ENCODE measurements around the gene AHRR. TPM values are rescaled to one million over a fixed set of nuclear protein-coding genes. Genes with fewer than 3 reads are reported as not detected.

The AHRR gene
- total and polyA plus RNA-seq, 9 donors, result 1.4 to 6.9 (median 2.8) TPM

GRCh38 chr5:429453-430188, 108.1 kb downstream of the AHRR start:
- DNase-seq, result peak; percentile 82
- WGBS (ENCODE audit: insufficient coverage), result 33% methylated on average over 34 of the region's 35 CpGs
- Histone ChIP-seq H3K36me3 (ENCODE audit: control insufficient read depth, insufficient read depth, low read length) (no peaks in the 10 kb centered on the region), H3K27me3 (ENCODE audit: control insufficient read depth, insufficient read depth, low read length) (peaks cover 3% of the 10 kb centered on the region), H3K4me3 (ENCODE audit: low read length) (no peak overlapping the region), H3K9me3 (replicated peaks; ENCODE audit: control insufficient read depth, low read depth, low read length) (no peaks in the 10 kb centered on the region), H3K27ac (ENCODE audit: low read length) (no peak overlapping the region), H3K4me1 (ENCODE audit: control insufficient read depth, insufficient read depth, low read length) (peaks cover 17% of the 10 kb centered on the region)

GRCh38 chr5:430214-430925, 108.9 kb downstream of the AHRR start:
- Histone ChIP-seq H3K27me3 (ENCODE audit: control insufficient read depth, insufficient read depth, low read length) (peaks cover 3% of the 10 kb centered on the region), H3K4me3 (ENCODE audit: low read length) (no peak overlapping the region), H3K9me3 (replicated peaks; ENCODE audit: control insufficient read depth, low read depth, low read length) (no peaks in the 10 kb centered on the region), H3K36me3 (ENCODE audit: control insufficient read depth, insufficient read depth, low read length) (no peaks in the 10 kb centered on the region), H3K4me1 (ENCODE audit: control insufficient read depth, insufficient read depth, low read length) (peaks cover 17% of the 10 kb centered on the region), H3K27ac (ENCODE audit: low read length) (no peak overlapping the region)
- 78% methylated on average over 24 of the region's 25 CpGs for WGBS (ENCODE audit: insufficient coverage)
- DNase-seq, result no peak

DNA sequence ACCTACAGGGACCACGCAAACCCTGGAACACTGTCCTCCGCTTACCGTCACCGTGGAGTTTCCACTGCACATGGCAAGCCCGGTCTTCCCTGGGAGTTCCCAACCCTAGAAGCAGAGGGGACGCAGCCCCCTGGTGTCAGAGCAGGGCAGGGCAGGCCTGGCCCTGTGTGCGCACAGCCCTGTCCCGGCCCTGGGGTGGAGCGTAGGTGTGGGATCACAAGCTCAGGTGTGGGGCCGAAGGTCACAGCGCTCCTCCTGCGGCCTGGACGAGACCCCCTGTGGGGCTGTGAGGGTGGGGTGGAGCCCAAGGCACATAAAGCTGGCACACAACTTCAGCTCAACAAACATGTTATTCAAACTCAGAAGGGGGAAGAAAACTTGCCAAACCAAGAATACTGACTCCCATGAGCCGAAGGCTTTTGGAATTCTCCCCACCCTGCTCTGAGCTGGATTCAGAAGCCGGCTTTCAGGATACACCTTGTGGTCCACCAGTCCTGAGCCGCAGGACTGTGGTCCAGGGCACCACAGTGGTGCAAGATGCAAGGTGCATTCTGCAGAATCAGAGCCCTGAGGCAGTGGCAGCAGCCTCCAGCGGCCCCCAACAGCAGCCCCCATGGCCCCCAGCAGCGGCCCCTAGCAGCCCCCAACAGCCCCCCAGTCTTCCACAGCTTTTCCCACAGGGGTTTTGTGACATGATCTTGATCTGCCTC, 109.6 kb downstream of the AHRR start:
- 52% methylated on average over 9 of the region's 18 CpGs for WGBS (ENCODE audit: insufficient coverage)
- H3K4me1 ChIP-seq (ENCODE audit: control insufficient read depth, insufficient read depth, low read length), result peaks cover 17% of the 10 kb centered on the region
- H3K36me3 ChIP-seq (ENCODE audit: control insufficient read depth, insufficient read depth, low read length), result no peaks in the 10 kb centered on the region
- no peaks in the 10 kb centered on the region for H3K9me3 ChIP-seq (replicated peaks; ENCODE audit: control insufficient read depth, low read depth, low read length)
- H3K27me3 ChIP-seq (ENCODE audit: control insufficient read depth, insufficient read depth, low read length), result peaks cover 3% of the 10 kb centered on the region
- no peak overlapping the region for H3K27ac ChIP-seq (ENCODE audit: low read length)
- DNase-seq, result peak; percentile 75
- H3K4me3 ChIP-seq (ENCODE audit: low read length), result no peak overlapping the region

- Histone ChIP-seq H3K27me3 (ENCODE audit: control insufficient read depth, insufficient read depth, low read length) (peaks cover 3% of the 10 kb centered on the region), H3K36me3 (ENCODE audit: control insufficient read depth, insufficient read depth, low read length) (no peaks in the 10 kb centered on the region), H3K9me3 (replicated peaks; ENCODE audit: control insufficient read depth, low read depth, low read length) (no peaks in the 10 kb centered on the region), H3K4me3 (ENCODE audit: low read length) (no peak overlapping the region), H3K4me1 (ENCODE audit: control insufficient read depth, insufficient read depth, low read length) (peaks cover 17% of the 10 kb centered on the region), H3K27ac (ENCODE audit: low read length) (no peak overlapping the region)
- no peak for DNase-seq
- 93% methylated on average over 2 of the region's 4 CpGs for WGBS (ENCODE audit: insufficient coverage)
These were observed 110.2 kb downstream of the AHRR start for GRCh38 chr5:431711-432050.

GRCh38 chr5:432201-432927, 110.8 kb downstream of the AHRR start:
- Histone ChIP-seq H3K9me3 (replicated peaks; ENCODE audit: control insufficient read depth, low read depth, low read length) (no peaks in the 10 kb centered on the region), H3K36me3 (ENCODE audit: control insufficient read depth, insufficient read depth, low read length) (no peaks in the 10 kb centered on the region), H3K27me3 (ENCODE audit: control insufficient read depth, insufficient read depth, low read length) (peaks cover 3% of the 10 kb centered on the region), H3K4me1 (ENCODE audit: control insufficient read depth, insufficient read depth, low read length) (peaks cover 20% of the 10 kb centered on the region), H3K27ac (ENCODE audit: low read length) (no peak overlapping the region), H3K4me3 (ENCODE audit: low read length) (no peak overlapping the region)
- WGBS (ENCODE audit: insufficient coverage), result 70% methylated on average over 17 of the region's 18 CpGs
- DNase-seq, result no peak

DNA sequence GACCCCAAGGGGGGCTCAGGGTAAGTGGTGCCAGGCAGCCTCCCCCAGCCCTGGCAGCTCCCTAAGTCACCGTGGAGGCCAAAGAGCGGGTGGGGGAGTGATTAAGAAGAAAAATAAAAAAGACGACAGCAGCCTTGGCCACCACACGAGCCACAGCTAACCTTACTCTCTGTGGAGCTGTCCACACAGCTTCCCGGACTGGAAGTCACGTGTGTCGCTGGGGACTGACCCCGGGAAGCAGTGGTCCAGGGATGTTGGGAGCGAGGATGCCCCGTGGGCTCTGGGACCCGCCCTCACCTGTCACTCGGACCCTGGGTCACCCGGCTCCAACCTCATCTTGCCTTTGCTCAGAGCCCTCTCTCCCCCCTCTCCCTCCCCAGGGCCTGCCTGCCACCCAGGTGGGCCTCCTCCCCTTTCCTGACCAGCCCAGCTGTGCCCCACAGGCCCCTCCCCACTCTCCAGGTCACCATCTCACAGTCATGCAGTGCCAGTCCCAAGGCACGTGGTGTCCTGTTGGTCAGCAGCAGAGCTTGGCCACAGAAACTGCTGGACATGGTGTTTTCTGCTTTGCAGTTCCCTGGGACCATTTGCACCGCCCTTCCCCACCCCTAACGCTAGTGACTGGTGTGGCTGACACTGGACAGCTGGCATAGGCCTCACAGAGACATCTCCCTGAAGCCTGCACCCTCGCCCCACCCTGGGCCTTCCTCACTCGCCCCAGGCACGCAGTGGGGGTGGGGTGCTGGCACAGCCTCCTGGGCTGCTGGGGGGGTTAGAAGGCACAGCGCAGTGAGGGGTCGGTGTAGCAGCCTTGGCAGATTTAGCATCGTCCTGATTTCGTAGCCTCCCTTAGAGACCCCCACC, 111.6 kb downstream of the AHRR start:
- Histone ChIP-seq H3K36me3 (ENCODE audit: control insufficient read depth, insufficient read depth, low read length) (no peaks in the 10 kb centered on the region), H3K4me3 (ENCODE audit: low read length) (no peak overlapping the region), H3K27me3 (ENCODE audit: control insufficient read depth, insufficient read depth, low read length) (peaks cover 3% of the 10 kb centered on the region), H3K27ac (ENCODE audit: low read length) (no peak overlapping the region), H3K9me3 (replicated peaks; ENCODE audit: control insufficient read depth, low read depth, low read length) (no peaks in the 10 kb centered on the region), H3K4me1 (ENCODE audit: control insufficient read depth, insufficient read depth, low read length) (peaks cover 22% of the 10 kb centered on the region)
- DNase-seq, result no peak
- 61% methylated on average over 10 of the region's 23 CpGs for WGBS (ENCODE audit: insufficient coverage)

DNA sequence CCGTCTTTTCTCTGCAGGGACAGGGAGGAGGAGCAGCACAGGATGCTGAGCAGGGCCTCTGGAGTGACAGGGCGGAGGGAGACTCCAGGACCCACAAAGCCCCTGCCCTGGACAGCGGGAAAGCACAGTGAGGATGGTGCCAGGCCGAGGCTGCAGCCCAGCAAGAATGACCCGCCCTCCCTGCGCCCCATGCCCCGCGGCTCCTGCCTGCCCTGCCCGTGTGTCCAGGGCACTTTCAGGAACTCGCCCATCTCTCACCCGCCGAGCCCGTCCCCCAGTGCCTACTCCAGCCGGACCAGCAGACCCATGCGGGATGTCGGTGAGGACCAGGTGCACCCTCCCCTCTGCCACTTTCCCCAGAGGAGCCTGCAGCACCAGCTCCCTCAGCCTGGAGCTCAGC, 112.3 kb downstream of the AHRR start:
- Histone ChIP-seq H3K9me3 (replicated peaks; ENCODE audit: control insufficient read depth, low read depth, low read length) (no peaks in the 10 kb centered on the region), H3K4me3 (ENCODE audit: low read length) (no peak overlapping the region), H3K4me1 (ENCODE audit: control insufficient read depth, insufficient read depth, low read length) (peaks cover 22% of the 10 kb centered on the region), H3K36me3 (ENCODE audit: control insufficient read depth, insufficient read depth, low read length) (no peaks in the 10 kb centered on the region), H3K27me3 (ENCODE audit: control insufficient read depth, insufficient read depth, low read length) (peaks cover 3% of the 10 kb centered on the region), H3K27ac (ENCODE audit: low read length) (no peak overlapping the region)
- WGBS (ENCODE audit: insufficient coverage), result 81% methylated on average over 15 of the region's 16 CpGs
- no peak for DNase-seq

- Histone ChIP-seq H3K27ac (ENCODE audit: low read length) (no peak overlapping the region), H3K36me3 (ENCODE audit: control insufficient read depth, insufficient read depth, low read length) (no peaks in the 10 kb centered on the region), H3K27me3 (ENCODE audit: control insufficient read depth, insufficient read depth, low read length) (peaks cover 3% of the 10 kb centered on the region), H3K9me3 (replicated peaks; ENCODE audit: control insufficient read depth, low read depth, low read length) (no peaks in the 10 kb centered on the region), H3K4me1 (ENCODE audit: control insufficient read depth, insufficient read depth, low read length) (peaks cover 14% of the 10 kb centered on the region), H3K4me3 (ENCODE audit: low read length) (no peak overlapping the region)
- WGBS (ENCODE audit: insufficient coverage), result 83% methylated on average over 26 of the region's 26 CpGs
- no peak for DNase-seq
These were observed 113.1 kb downstream of the AHRR start for GRCh38 chr5:434443-435146.

Data from muscle of leg (tissue), 11 donors.